MM.1S (cell line): ENCODE data around the gene LAD1.

Experiments used
- DNase-seq: peaks from one replicate; pipeline ENCODE4 v3.0.0-alpha.2; 2015
- H2AFZ ChIP-seq: fragments of 300-600 bp; sonication (generic); 2 replicates; pipeline ENCODE4 v1.6.0; 2016; ENCODE audit warnings: antibody characterized with exemption, low read length
- H3F3A ChIP-seq: fragments of 300-600 bp; sonication (generic); 2 replicates; pipeline ENCODE4 v1.6.1; 2016; ENCODE audit warnings: mild to moderate bottlenecking, antibody characterized with exemption, low read length, moderate library complexity, mixed read lengths; ENCODE audit not compliant: insufficient read depth
- H3K27ac ChIP-seq: fragments of 300-600 bp; sonication (generic); 2 replicates; pipeline ENCODE4 v1.5.1; 2016; ENCODE audit warnings: mild to moderate bottlenecking, low read length
- H3K27me3 ChIP-seq: fragments of 300-600 bp; sonication (generic); replicated peaks from 2 replicates; pipeline ENCODE4 v1.6.0; 2016; ENCODE audit warnings: low read length; ENCODE audit not compliant: insufficient read depth
- H3K36me3 ChIP-seq: fragments of 300-600 bp; sonication (generic); replicated peaks from 2 replicates; pipeline ENCODE4 v1.6.1; 2016; ENCODE audit warnings: mild to moderate bottlenecking, low read length, mixed read lengths; ENCODE audit not compliant: insufficient read depth
- H3K4me1 ChIP-seq: fragments of 300-600 bp; sonication (generic); 2 replicates; pipeline ENCODE4 v1.6.1; 2016; ENCODE audit warnings: low read length, mixed read lengths
- H3K4me2 ChIP-seq: fragments of 300-600 bp; sonication (generic); 2 replicates; pipeline ENCODE4 v1.6.0; 2016; ENCODE audit warnings: low read depth, low read length
- H3K4me3 ChIP-seq: fragments of 300-600 bp; sonication (generic); 2 replicates; pipeline ENCODE4 v1.5.1; 2016; ENCODE audit warnings: low read length, mixed read lengths
- H3K79me2 ChIP-seq: fragments of 300-600 bp; sonication (generic); 2 replicates; pipeline ENCODE4 v1.6.1; 2016; ENCODE audit warnings: mixed run types, low read length, mixed read lengths
- H3K9ac ChIP-seq: fragments of 300-600 bp; sonication (generic); 2 replicates; pipeline ENCODE4 v1.6.1; 2016; ENCODE audit warnings: low read length, mixed read lengths
- H3K9me2 ChIP-seq: fragments of 300-600 bp; sonication (generic); replicated peaks from 2 replicates; pipeline ENCODE4 v1.6.1; 2016; ENCODE audit warnings: mild to moderate bottlenecking, low read length, mixed read lengths; ENCODE audit not compliant: insufficient read depth
- H3K9me3 ChIP-seq: fragments of 300-600 bp; sonication (generic); replicated peaks from 2 replicates; pipeline ENCODE4 v1.6.1; 2016; ENCODE audit warnings: mild to moderate bottlenecking, low read length, mixed read lengths; ENCODE audit not compliant: insufficient read depth
- H4K20me1 ChIP-seq: fragments of 300-600 bp; sonication (generic); 2 replicates; pipeline ENCODE4 v1.6.1; 2016; ENCODE audit warnings: mild to moderate bottlenecking, low read length, moderate library complexity, mixed read lengths; ENCODE audit not compliant: insufficient read depth
- CTCF ChIP-seq: fragments of 300-600 bp; sonication (generic); IDR thresholded peaks from 2 replicates; pipeline ENCODE4 v1.5.1; 2016; ENCODE audit warnings: antibody characterized with exemption, low read length, mixed read lengths
- EZH2 ChIP-seq: fragments of 300-600 bp; sonication (generic); optimal IDR thresholded peaks from 2 replicates; pipeline ENCODE3; 2017; ENCODE audit warnings: low read depth, mild to moderate bottlenecking, antibody characterized with exemption, low read length, mixed read lengths
- EZH2phosphoT487 ChIP-seq: fragments of 300-600 bp; sonication (generic); IDR thresholded peaks from 2 replicates; pipeline ENCODE4 v1.6.1; 2018; ENCODE audit warnings: antibody characterized with exemption, low read length

LAD1 gene

GRCh38 chr1:201345081-201345355, 54.1 kb downstream of the LAD1 start:
- TF ChIP-seq CTCF (no peak), EZH2phosphoT487 (no peak), EZH2 (no peak)
- Histone ChIP-seq H2AFZ (no peak overlapping the region), H3K4me1 (no peaks in the 10 kb centered on the region), H3K9me3 (no peaks in the 10 kb centered on the region), H3K4me3 (no peak overlapping the region), H3F3A (no peaks in the 10 kb centered on the region), H3K79me2 (no peaks in the 10 kb centered on the region), H3K27me3 (peaks cover 21% of the 10 kb centered on the region), H4K20me1 (no peaks in the 10 kb centered on the region), H3K9ac (no peak overlapping the region), H3K9me2 (no peaks in the 10 kb centered on the region), H3K36me3 (no peaks in the 10 kb centered on the region), H3K4me2 (no peak overlapping the region), H3K27ac (no peak overlapping the region)
- DNase-seq, result no peak

GRCh38 chr1:201344206-201345080, 54.7 kb downstream of the LAD1 start:
- Histone ChIP-seq H3K36me3 (no peaks in the 10 kb centered on the region), H3K4me1 (no peaks in the 10 kb centered on the region), H3K9me2 (no peaks in the 10 kb centered on the region), H3K79me2 (no peaks in the 10 kb centered on the region), H3K4me3 (no peak overlapping the region), H4K20me1 (no peaks in the 10 kb centered on the region), H2AFZ (no peak overlapping the region), H3K27ac (no peak overlapping the region), H3K4me2 (no peak overlapping the region), H3K9me3 (no peaks in the 10 kb centered on the region), H3F3A (no peaks in the 10 kb centered on the region), H3K27me3 (peaks cover 16% of the 10 kb centered on the region), H3K9ac (no peak overlapping the region)
- TF ChIP-seq CTCF (no peak), EZH2 (no peak), EZH2phosphoT487 (no peak)
- DNase-seq, result no peak

GRCh38 chr1:201341377-201341776, 57.7 kb downstream of the LAD1 start:
- H2AFZ ChIP-seq, result no peak overlapping the region
- no peaks in the 10 kb centered on the region for H3K79me2 ChIP-seq
- H3K4me1 ChIP-seq, result no peaks in the 10 kb centered on the region
- H3K9me2 ChIP-seq, result no peaks in the 10 kb centered on the region
- no peak overlapping the region for H3K9ac ChIP-seq
- H3K27me3 ChIP-seq, result no peaks in the 10 kb centered on the region
- no peak overlapping the region for H3K4me2 ChIP-seq
- H3K9me3 ChIP-seq, result no peaks in the 10 kb centered on the region
- H3F3A ChIP-seq, result no peaks in the 10 kb centered on the region
- H4K20me1 ChIP-seq, result no peaks in the 10 kb centered on the region
- no peaks in the 10 kb centered on the region for H3K36me3 ChIP-seq
- no peak for DNase-seq
- H3K27ac ChIP-seq, result no peak overlapping the region
- H3K4me3 ChIP-seq, result no peak overlapping the region
- TF ChIP-seq EZH2phosphoT487 (no peak), CTCF (no peak), EZH2 (no peak)
